Measurements from ENCODE around the gene PARD3B.

GRCh38 chr2:205505371-205505770 lies 960.1 kb downstream of the PARD3B start:
- TF ChIP-seq POLR2A (IDR thresholded peaks at IDR 0.05) (no peak), CTCF (IDR thresholded peaks at IDR 0.05) (no peak)

All from lower leg skin (tissue), 3 donors.